ENCODE measurements around the gene RAB36. TPM values are rescaled to one million over a fixed set of nuclear protein-coding genes. Genes with fewer than 3 reads are reported as not detected.

RAB36 gene
- total RNA-seq, 1 donor from 2014 or later = 22.3 TPM

- no peak for DNase-seq (ENCODE audit: low spot score)
These were observed 37.2 kb downstream of the RAB36 start for GRCh38 chr22:23182309-23183060.

GRCh38 chr22:23183061-23183698 lies 37.9 kb downstream of the RAB36 start:
- DNase-seq (ENCODE audit: low spot score) = no peak

- no peak for DNase-seq (ENCODE audit: low spot score)
These were observed 39.0 kb downstream of the RAB36 start for GRCh38 chr22:23184100-23184763.

GRCh38 chr22:23184764-23185113 lies 39.5 kb downstream of the RAB36 start:
- no peak for DNase-seq (ENCODE audit: low spot score)

- DNase-seq (ENCODE audit: low spot score) = no peak
These were observed 41.9 kb downstream of the RAB36 start for GRCh38 chr22:23187211-23187610.

GRCh38 chr22:23187871-23188700 lies 42.8 kb downstream of the RAB36 start:
- no peak for DNase-seq (ENCODE audit: low spot score)

GRCh38 chr22:23190526-23190925 lies 45.2 kb downstream of the RAB36 start:
- DNase-seq (ENCODE audit: low spot score) = no peak

GRCh38 chr22:23192133-23192532 lies 46.9 kb downstream of the RAB36 start:
- no peak for DNase-seq (ENCODE audit: low spot score)

GRCh38 chr22:23192558-23192957 lies 47.3 kb downstream of the RAB36 start:
- no peak for DNase-seq (ENCODE audit: low spot score)

- DNase-seq (ENCODE audit: low spot score) = no peak
These were observed 48.0 kb downstream of the RAB36 start for GRCh38 chr22:23193196-23193827.

GRCh38 chr22:23193882-23194281 lies 48.6 kb downstream of the RAB36 start:
- DNase-seq (ENCODE audit: low spot score) = no peak

GRCh38 chr22:23196165-23196564 lies 50.9 kb downstream of the RAB36 start:
- no peak for DNase-seq (ENCODE audit: low spot score)

GRCh38 chr22:23197836-23198235 lies 52.6 kb downstream of the RAB36 start:
- DNase-seq (ENCODE audit: low spot score) = no peak

- no peak for DNase-seq (ENCODE audit: low spot score)
These were observed 53.9 kb downstream of the RAB36 start for GRCh38 chr22:23199159-23199558.

- no peak for DNase-seq (ENCODE audit: low spot score)
These were observed 55.6 kb downstream of the RAB36 start for GRCh38 chr22:23200898-23201297.

GRCh38 chr22:23202812-23203451 lies 57.7 kb downstream of the RAB36 start:
- no peak for DNase-seq (ENCODE audit: low spot score)

GRCh38 chr22:23203452-23204124 lies 58.3 kb downstream of the RAB36 start:
- no peak for DNase-seq (ENCODE audit: low spot score)

- no peak for DNase-seq (ENCODE audit: low spot score)
These were observed 58.8 kb downstream of the RAB36 start for GRCh38 chr22:23204125-23204488.

- peak; percentile 62 for DNase-seq (ENCODE audit: low spot score)
These were observed 59.4 kb downstream of the RAB36 start for GRCh38 chr22:23204541-23205157.
